WERI-Rb-1 (cell line): ENCODE measurements around the gene BCR.

Experiments
- DNase-seq: peaks from one replicate; pipeline ENCODE4 v3.0.0-alpha.2; 2020
- H3K27ac ChIP-seq: fragments of 250-450 bp; sonication (Bioruptor Pico); 2 replicates; pipeline ENCODE4 v1.5.1; 2020; ENCODE audit warnings: mild to moderate bottlenecking, moderate library complexity
- H3K27me3 ChIP-seq: fragments of 250-450 bp; sonication (Bioruptor Pico); 2 replicates; pipeline ENCODE4 v1.5.1; 2021; ENCODE audit warnings: mild to moderate bottlenecking, low read depth, moderate library complexity; ENCODE audit not compliant: insufficient read depth, severe bottlenecking
- H3K36me3 ChIP-seq: fragments of 250-450 bp; sonication (Bioruptor Pico); 2 replicates; pipeline ENCODE4 v1.5.1; 2020; ENCODE audit warnings: mild to moderate bottlenecking, moderate library complexity
- H3K4me3 ChIP-seq: 2 replicates; pipeline ENCODE4 v1.5.1; 2011; ENCODE audit warnings: low read depth, mild to moderate bottlenecking, control low read depth, low read length
- H3K9me3 ChIP-seq: fragments of 250-450 bp; sonication (Bioruptor Pico); 2 replicates; pipeline ENCODE4 v1.5.1; 2021; ENCODE audit warnings: mild to moderate bottlenecking, moderate library complexity; ENCODE audit not compliant: severe bottlenecking
- CTCF ChIP-seq: IDR thresholded peaks from 2 replicates; pipeline ENCODE4 v1.5.1; 2011; ENCODE audit warnings: low read depth, mild to moderate bottlenecking, control low read depth, inconsistent platforms, low read length

Gene BCR

DNA sequence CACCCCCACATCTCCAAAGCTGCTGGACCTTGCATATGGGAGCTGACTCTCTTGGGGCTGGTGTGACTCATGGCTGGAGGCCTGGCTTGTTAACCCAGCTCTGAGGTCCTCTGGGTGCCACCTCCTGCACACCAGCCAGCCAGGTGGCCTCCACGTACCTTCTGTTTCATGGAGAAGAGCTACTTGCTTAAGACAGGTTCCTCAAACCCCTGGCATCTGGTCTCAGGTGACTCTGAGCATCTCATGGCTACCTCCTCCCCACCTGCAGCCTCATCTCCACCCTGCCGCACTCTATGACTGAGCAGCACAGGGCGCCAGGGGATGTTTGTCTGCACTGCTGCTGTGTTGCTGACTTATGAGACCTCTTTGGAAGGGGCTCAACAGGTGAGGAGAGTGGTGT lies 55.7 kb downstream of the BCR start:
- H3K36me3 ChIP-seq: peaks cover 14% of the 10 kb centered on the region
- H3K27me3 ChIP-seq: no peaks in the 10 kb centered on the region

DNA sequence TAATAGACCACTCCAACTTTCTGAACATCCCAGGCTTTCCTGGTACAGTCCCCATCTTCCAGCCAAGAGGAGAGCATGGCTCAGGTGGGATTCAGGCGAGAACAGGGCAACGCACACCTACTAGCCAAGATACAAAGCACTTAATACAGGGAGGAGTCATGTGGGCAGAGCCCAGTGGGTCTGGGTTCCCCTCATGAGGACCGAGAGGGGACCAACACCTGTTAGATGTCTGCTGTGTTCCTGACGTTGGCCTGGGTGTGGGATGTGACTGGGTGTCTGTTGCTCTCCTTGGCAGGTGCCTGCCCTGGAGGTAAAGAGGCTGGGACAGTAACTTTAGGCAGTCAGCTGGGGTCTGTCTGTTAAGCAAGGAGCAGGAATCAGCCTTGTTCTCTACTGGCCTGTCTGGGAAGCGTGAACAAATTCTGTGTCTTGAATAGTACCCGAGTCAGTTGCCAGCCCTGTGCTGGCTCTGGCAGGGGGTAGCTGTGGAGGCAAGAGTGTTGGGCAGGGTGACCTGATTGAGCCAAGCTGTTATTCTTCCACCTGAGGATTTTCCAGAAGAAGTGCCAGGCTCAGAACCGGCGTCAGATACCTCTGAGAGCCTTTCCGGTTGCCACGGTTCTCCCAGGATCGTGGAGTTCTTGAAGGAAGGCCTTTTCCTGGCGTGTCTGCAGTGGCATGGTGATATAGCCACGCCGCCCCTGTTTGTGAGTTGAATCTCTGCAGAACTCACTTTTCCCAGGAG lies 56.3 kb downstream of the BCR start:
- Histone ChIP-seq H3K27me3 (no peaks in the 10 kb centered on the region), H3K9me3 (no peaks in the 10 kb centered on the region), H3K36me3 (peaks cover 14% of the 10 kb centered on the region), H3K27ac (no peak overlapping the region), H3K4me3 (no peak overlapping the region)
- no peak for DNase-seq
- no peak for TF ChIP-seq CTCF

More for the DNA sequence above, 55.7 kb downstream of the BCR start:
- TF ChIP-seq CTCF: no peak
- H3K4me3 ChIP-seq: no peak overlapping the region
- no peak overlapping the region for H3K27ac ChIP-seq
- H3K9me3 ChIP-seq: no peaks in the 10 kb centered on the region
- DNase-seq: no peak

- DNase-seq: peak; percentile 95
- peak overlapping the region; percentile 45 for H3K27ac ChIP-seq
- no peaks in the 10 kb centered on the region for H3K27me3 ChIP-seq
- H3K4me3 ChIP-seq: no peak overlapping the region
- no peak for TF ChIP-seq CTCF
- peaks cover 14% of the 10 kb centered on the region for H3K36me3 ChIP-seq
- no peaks in the 10 kb centered on the region for H3K9me3 ChIP-seq
These were observed 57.0 kb downstream of the BCR start for GRCh38 chr22:23237201-23237798.

- Histone ChIP-seq H3K9me3 (no peaks in the 10 kb centered on the region), H3K4me3 (no peak overlapping the region), H3K27me3 (no peaks in the 10 kb centered on the region), H3K27ac (peak overlapping the region; percentile 45; the same call in 1 of the 2 replicates), H3K36me3 (peaks cover 14% of the 10 kb centered on the region)
- no peak for DNase-seq
- no peak for TF ChIP-seq CTCF
These were observed 57.5 kb downstream of the BCR start for GRCh38 chr22:23237841-23238240.

DNA sequence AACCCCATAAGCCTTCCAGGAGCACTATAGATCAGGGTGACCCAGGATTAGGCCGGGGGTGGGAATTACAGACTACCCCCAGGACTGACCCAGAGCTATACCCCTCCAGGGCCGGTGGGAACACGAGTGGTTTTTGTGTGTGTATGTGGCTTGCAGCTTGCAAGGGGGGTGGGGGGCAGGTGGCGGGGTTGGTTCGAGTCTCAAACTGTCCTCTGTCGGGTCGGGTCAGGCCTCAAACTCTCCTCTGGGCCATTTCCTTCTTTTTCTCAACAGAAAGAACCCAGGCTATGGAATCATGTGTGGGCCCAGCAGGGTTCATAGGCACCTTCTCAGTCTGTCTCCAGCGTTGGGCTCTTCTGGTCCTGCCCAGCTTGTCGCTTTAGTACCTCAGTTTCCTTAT lies 58.4 kb downstream of the BCR start:
- H3K36me3 ChIP-seq: peaks cover 15% of the 10 kb centered on the region
- TF ChIP-seq CTCF: no peak

More for the DNA sequence above, 58.4 kb downstream of the BCR start:
- H3K9me3 ChIP-seq: no peaks in the 10 kb centered on the region
- H3K27me3 ChIP-seq: no peaks in the 10 kb centered on the region
- DNase-seq: no peak
- no peak overlapping the region for H3K4me3 ChIP-seq
- no peak overlapping the region for H3K27ac ChIP-seq
